H1 (cell line): ENCODE data around the gene CFAP58. TPM values are rescaled to one million over a fixed set of nuclear protein-coding genes. Genes with fewer than 3 reads are reported as not detected.

Source experiments
- CTCF ChIA-PET: fragments of 300-600 bp; sonication (Branson Sonifier 250); formaldehyde crosslinking; loops from one replicate; lab custom pipeline; 2021; ENCODE audit not compliant: partially characterized antibody; lab: Charles Lee
- POLR2A ChIA-PET: fragments of 300-600 bp; sonication (Branson Sonifier 250); formaldehyde crosslinking; loops from one replicate; lab custom pipeline; 2021; ENCODE audit warnings: inconsistent platforms; ENCODE audit not compliant: partially characterized antibody; lab: Charles Lee
- DNase-seq, 2 experiments: peaks; one replicate each; pipeline versions ENCODE4 v3.0.0 to v3.0.0-alpha.2; 2010 to 2022; ENCODE audit warnings: low spot score in 2 of 2, low read depth in 1 of 2, mixed read lengths in 1 of 2
- FAIRE-seq: peaks from 2 replicates; lab custom pipeline; 2011; peaks lifted over from hg19 to GRCh38; lab: Jason Lieb, UNC
- H2AFZ ChIP-seq: 2 replicates; pipeline ENCODE4 v1.8.1; 2012; ENCODE audit warnings: low read length, inconsistent platforms
- H2AK5ac ChIP-seq: 2 replicates; pipeline ENCODE4 v1.6.1; 2013; ENCODE audit warnings: low read depth, low read length
- H2BK120ac ChIP-seq: replicated peaks from 2 replicates; pipeline ENCODE3; 2013; ENCODE audit warnings: low read depth, low read length, inconsistent platforms
- H2BK12ac ChIP-seq: 2 replicates; pipeline ENCODE4 v1.6.1; 2013; ENCODE audit warnings: low read depth, low read length
- H2BK15ac ChIP-seq: 2 replicates; pipeline ENCODE4 v1.6.1; 2013; ENCODE audit warnings: low read length
- H2BK20ac ChIP-seq: 2 replicates; pipeline ENCODE4 v1.6.1; 2013; ENCODE audit warnings: low read length
- H2BK5ac ChIP-seq: 2 replicates; pipeline ENCODE4 v1.6.1; 2013; ENCODE audit warnings: low read depth, low read length
- H3K14ac ChIP-seq: 2 replicates; pipeline ENCODE4 v1.6.1; 2013; ENCODE audit warnings: inconsistent platforms; ENCODE audit not compliant: insufficient read length
- H3K18ac ChIP-seq: 2 replicates; pipeline ENCODE4 v1.6.1; 2013; ENCODE audit warnings: low read length; ENCODE audit errors: extremely low read depth
- H3K23ac ChIP-seq: 2 replicates; pipeline ENCODE4 v1.6.1; 2013; ENCODE audit warnings: inconsistent platforms; ENCODE audit not compliant: insufficient read length
- H3K23me2 ChIP-seq: 2 replicates; pipeline ENCODE4 v1.6.1; 2013; ENCODE audit warnings: low read depth, low read length
- H3K27ac ChIP-seq: 2 replicates; pipeline ENCODE4 v1.6.1; 2011; ENCODE audit warnings: low read depth, low read length, inconsistent platforms
- H3K27me3 ChIP-seq, 4 experiments: replicated peaks in 1 of 4; 1 replicate in 1 of 4; 2 replicates in 3 of 4; pipeline versions ENCODE4 v1.6.1 to v1.8.1; 2011 to 2013; ENCODE audit warnings: low read length in 3 of 4, mild to moderate bottlenecking in 3 of 4, inconsistent platforms in 2 of 4, mixed read lengths in 2 of 4, moderate library complexity in 1 of 4; ENCODE audit not compliant: control insufficient read depth in 3 of 4, insufficient read depth in 3 of 4; ENCODE audit errors: extremely low read depth in 1 of 4
- H3K36me3 ChIP-seq, 4 experiments: 2 replicates each; pipeline versions ENCODE4 v1.6.1 to v1.8.1; 2011 to 2013; ENCODE audit warnings: mild to moderate bottlenecking in 4 of 4, low read length in 3 of 4, moderate library complexity in 2 of 4, control low read depth in 1 of 4, inconsistent platforms in 1 of 4; ENCODE audit not compliant: insufficient read depth in 4 of 4, control insufficient read depth in 2 of 4
- H3K4ac ChIP-seq: replicated peaks from 2 replicates; pipeline ENCODE3; 2013; ENCODE audit warnings: low read length, low read depth, mixed read lengths, inconsistent platforms; ENCODE audit not compliant: insufficient read length
- H3K4me1 ChIP-seq, 4 experiments: replicated peaks in 1 of 4; 1 replicate in 1 of 4; 2 replicates in 3 of 4; pipeline versions ENCODE4 v1.6.1 to v1.8.1; 2011 to 2013; ENCODE audit warnings: low read length in 3 of 4, inconsistent platforms in 2 of 4, mixed read lengths in 1 of 4; ENCODE audit not compliant: insufficient read depth in 4 of 4, control insufficient read depth in 3 of 4
- H3K4me2 ChIP-seq, 2 experiments: 2 replicates each; pipeline versions ENCODE4 v1.6.1 to v1.8.1; 2011 to 2013; ENCODE audit warnings: low read depth in 2 of 2, low read length in 2 of 2, control low read depth in 1 of 2, inconsistent platforms in 1 of 2, mild to moderate bottlenecking in 1 of 2; ENCODE audit not compliant: insufficient read depth in 1 of 2
- H3K4me3 ChIP-seq, 4 experiments: fragments of 200-600, 300-600 bp in 1 of 4; sonication (generic), shearing (Covaris generic), sonication (Bioruptor Twin) in 1 of 4; 2 replicates each; pipeline versions ENCODE4 v1.5.1 to v1.8.1; 2011 to 2016; ENCODE audit warnings: low read length in 4 of 4, low read depth in 3 of 4, control low read depth in 2 of 4, inconsistent platforms in 2 of 4, mild to moderate bottlenecking in 2 of 4, mixed read lengths in 1 of 4, moderate library complexity in 1 of 4; ENCODE audit not compliant: insufficient read depth in 2 of 4; ENCODE audit errors: extremely low read depth in 1 of 4
- H3K56ac ChIP-seq: replicated peaks from 2 replicates; pipeline ENCODE3; 2013; ENCODE audit warnings: low read depth, mild to moderate bottlenecking, mixed read lengths, low read length, inconsistent platforms; ENCODE audit not compliant: insufficient read length
- H3K79me1 ChIP-seq: 2 replicates; pipeline ENCODE4 v1.6.1; 2013; ENCODE audit warnings: low read depth, low read length, control low read depth
- H3K79me2 ChIP-seq, 2 experiments: 2 replicates each; pipeline versions ENCODE4 v1.6.1 to v1.8.1; 2012 to 2013; ENCODE audit warnings: low read length in 2 of 2, mild to moderate bottlenecking in 2 of 2, inconsistent platforms in 1 of 2; ENCODE audit not compliant: insufficient read depth in 2 of 2, control insufficient read depth in 1 of 2
- H3K9ac ChIP-seq, 4 experiments: replicated peaks in 1 of 4; 1 replicate in 1 of 4; 2 replicates in 3 of 4; pipeline versions ENCODE4 v1.6.1 to v1.8.1; 2011 to 2013; ENCODE audit warnings: low read depth in 3 of 4, low read length in 3 of 4, control low read depth in 2 of 4, mild to moderate bottlenecking in 2 of 4, moderate library complexity in 2 of 4, inconsistent platforms in 1 of 4; ENCODE audit errors: extremely low read depth in 1 of 4
- H3K9me3 ChIP-seq, 2 experiments: 2 replicates each; pipeline versions ENCODE4 v1.6.1 to v1.8.1; 2012 to 2013; ENCODE audit warnings: mild to moderate bottlenecking in 2 of 2, moderate library complexity in 2 of 2, control low read depth in 1 of 2, inconsistent platforms in 1 of 2, low read depth in 1 of 2, low read length in 1 of 2, mixed read lengths in 1 of 2; ENCODE audit not compliant: insufficient read depth in 2 of 2
- H4K20me1 ChIP-seq, 2 experiments: replicated peaks in 1 of 2; 2 replicates each; pipeline versions ENCODE3 to v1.8.1; 2011 to 2013; ENCODE audit warnings: inconsistent platforms in 2 of 2, low read length in 2 of 2, mild to moderate bottlenecking in 1 of 2; ENCODE audit not compliant: insufficient read depth in 2 of 2, control insufficient read depth in 1 of 2
- H4K5ac ChIP-seq: 2 replicates; pipeline ENCODE4 v1.6.1; 2013; ENCODE audit warnings: low read length, low read depth, mixed read lengths, inconsistent platforms; ENCODE audit not compliant: insufficient read length
- H4K8ac ChIP-seq: 2 replicates; pipeline ENCODE4 v1.8.0; 2013; ENCODE audit warnings: mild to moderate bottlenecking, moderate library complexity, low read length, inconsistent platforms; ENCODE audit not compliant: insufficient read depth; ENCODE audit errors: extremely low read depth
- H4K91ac ChIP-seq: replicated peaks from 2 replicates; pipeline ENCODE3; 2013; ENCODE audit warnings: low read length, mixed read lengths, inconsistent platforms; ENCODE audit not compliant: insufficient read length
- ATF3 ChIP-seq: IDR thresholded peaks from 2 replicates; pipeline ENCODE4 v1.6.1; 2011; ENCODE audit warnings: low read depth, mild to moderate bottlenecking, low read length; ENCODE audit not compliant: insufficient read depth
- BACH1 ChIP-seq: IDR thresholded peaks from 2 replicates; pipeline ENCODE4 v1.6.1; 2012; ENCODE audit warnings: low read length, improper control_type of control experiment
- CTBP2 ChIP-seq: IDR thresholded peaks from 2 replicates; pipeline ENCODE4 v1.7.0; 2011; ENCODE audit warnings: borderline replicate concordance, mild to moderate bottlenecking, moderate library complexity, mixed read lengths, low read length; ENCODE audit not compliant: insufficient read depth, insufficient read length
- FOSL1 ChIP-seq: IDR thresholded peaks from 2 replicates; pipeline ENCODE4 v1.6.1; 2011; ENCODE audit warnings: mild to moderate bottlenecking, low read depth, low read length, moderate library complexity; ENCODE audit not compliant: insufficient read depth
- NANOG ChIP-seq: IDR thresholded peaks from 2 replicates; pipeline ENCODE4 v1.6.1; 2011; ENCODE audit warnings: low read length, low read depth, mild to moderate bottlenecking, inconsistent platforms; ENCODE audit not compliant: insufficient read depth, poor library complexity, severe bottlenecking
- RAD21 ChIP-seq, 2 experiments: IDR thresholded peaks in 1 of 2; conservative IDR thresholded peaks in 1 of 2; 2 replicates each; pipeline ENCODE4 v1.6.1; 2011; ENCODE audit warnings: low read depth in 2 of 2, low read length in 2 of 2, improper control_type of control experiment in 1 of 2, inconsistent platforms in 1 of 2, mild to moderate bottlenecking in 1 of 2, moderate library complexity in 1 of 2
- RBBP5 ChIP-seq: IDR thresholded peaks from 2 replicates; pipeline ENCODE4 v1.7.1; 2012; ENCODE audit warnings: low read depth, mild to moderate bottlenecking, inconsistent platforms, low read length, moderate library complexity, borderline replicate concordance
- RNF2 ChIP-seq: fragments of 200-900, 300-1000 bp; sonication (generic); IDR thresholded peaks from 2 replicates; pipeline ENCODE4 v1.7.1; 2016; ENCODE audit warnings: borderline replicate concordance, low read depth, mild to moderate bottlenecking, antibody characterized with exemption, low read length; ENCODE audit not compliant: poor library complexity, severe bottlenecking; ENCODE audit errors: missing control alignments
- SIN3A ChIP-seq, 2 experiments: IDR thresholded peaks in 1 of 2; conservative IDR thresholded peaks in 1 of 2; 2 replicates each; pipeline ENCODE4 v1.6.1; 2011 to 2012; ENCODE audit warnings: low read length in 2 of 2, improper control_type of control experiment in 1 of 2, low read depth in 1 of 2, mild to moderate bottlenecking in 1 of 2
- SP2 ChIP-seq: IDR thresholded peaks from 2 replicates; pipeline ENCODE4 v1.6.1; 2012; ENCODE audit warnings: mild to moderate bottlenecking, low read length, inconsistent platforms
- WGBS, 2 experiments: shearing (Covaris generic) in 1 of 2; methylation state at CpG; one replicate each; pipeline versions ENCODE4 v1.1.6 to v1.1.7; 2013 to 2015; ENCODE audit warnings: low lambda C conversion rate in 2 of 2, mixed read lengths in 2 of 2, inconsistent platforms in 1 of 2, low coverage in 1 of 2, missing lambda C conversion rate in 1 of 2; ENCODE audit not compliant: insufficient replicate concordance in 2 of 2, insufficient coverage in 1 of 2, insufficient read length in 1 of 2; ENCODE audit errors: extremely low coverage in 1 of 2, missing lambda C conversion rate in 1 of 2; 5-methylcytosine and 5-hydroxymethylcytosine counted together
- polyA plus RNA-seq, 7 experiments: library from polyadenylated mRNA; depleted of rRNA in 3 of 7; stranded (reverse) in 5 of 7; unstranded in 2 of 7; fragments of >200 nt in 5 of 7; fragments of 200-250 nt in 2 of 7; gene quantifications; 1 replicate in 5 of 7; 2 replicates in 1 of 7; 4 replicates in 1 of 7; pipeline versions ENCODE4 v1.2.1 to v1.2.3, GENCODE V29; 2011 to 2013; ENCODE audit warnings: missing spikeins in 2 of 7, mixed read lengths in 2 of 7
- total RNA-seq: library from RNA; stranded (reverse); fragmentation: NEBNext Ultra II Directional; extraction: Animal tissue kit (Norgen Biotek cat#: 25700); gene quantifications from 2 replicates; pipeline ENCODE4 v1.2.1, GENCODE V29; 2021

CFAP58 gene
- total and polyA plus RNA-seq, 2 of the 8 experiments (the other 6 are each of a cell fraction or from before 2014, with no cell fraction given): 0.32 to 0.71 TPM

GRCh38 chr10:104472957-104473745 lies 119.5 kb downstream of the CFAP58 start:
- Histone ChIP-seq H2BK120ac (no peak overlapping the region), H2BK12ac (no peak overlapping the region)
- whole genome bisulfite sequencing, 2 experiments: 85% methylated on average over 2 of the region's 2 CpGs; no CpG with 5 or more reads in 1 of the 2 experiments
- TF ChIP-seq NANOG (no peak), SIN3A (conservative IDR thresholded peaks at IDR 0.05 in 1 of 2, IDR thresholded peaks at IDR 0.05 in 1 of 2; ENCODE audit: low read depth in 1 of 2, low read length in 2 of 2) (no peak), FOSL1 (no peak), RNF2 (no peak), SP2 (no peak), CTBP2 (no peak), ATF3 (no peak), RBBP5 (no peak), RAD21 (IDR thresholded peaks at IDR 0.05 in 1 of 2, conservative IDR thresholded peaks at IDR 0.05 in 1 of 2; ENCODE audit: low read depth in 2 of 2, low read length in 2 of 2) (no peak), BACH1 (no peak)

More at GRCh38 chr10:104472957-104473745, 119.5 kb downstream of the CFAP58 start:
- H3K18ac ChIP-seq: no peak overlapping the region
- H3K56ac ChIP-seq: no peak overlapping the region
- H3K4me1 ChIP-seq: no peaks in the 10 kb centered on the region
- H3K4ac ChIP-seq: no peak overlapping the region
- no peak overlapping the region for H3K14ac ChIP-seq
- H3K27ac ChIP-seq: no peak overlapping the region
- H2AFZ ChIP-seq: no peak overlapping the region
- no peak overlapping the region for H4K91ac ChIP-seq
- no peak overlapping the region for H3K4me2 ChIP-seq
- ChIA-PET POLR2A (no interaction called here), CTCF (interaction anchor here (0.6 to 4.3 kb wide), 6 partner anchors 9 to 122 kb away, joined by 3 to 21 read pairs (median 4); no protein-coding TSS in a partner anchor)
- FAIRE-seq: no peak
- H4K5ac ChIP-seq: no peak overlapping the region
- H4K8ac ChIP-seq: no peak overlapping the region
- H3K27me3 ChIP-seq: no peaks in the 10 kb centered on the region
- no peak overlapping the region for H3K9ac ChIP-seq
- H3K23ac ChIP-seq: no peak overlapping the region
- H2BK15ac ChIP-seq: no peak overlapping the region
- H3K4me3 ChIP-seq: no peak overlapping the region
- H3K9me3 ChIP-seq: no peaks in the 10 kb centered on the region
- H4K20me1 ChIP-seq: no peaks in the 10 kb centered on the region
- H2BK20ac ChIP-seq: no peak overlapping the region
- no peaks in the 10 kb centered on the region for H3K36me3 ChIP-seq
- H3K23me2 ChIP-seq: no peaks in the 10 kb centered on the region
- DNase-seq: no peak
- H2BK5ac ChIP-seq: no peak overlapping the region
- H3K79me2 ChIP-seq: no peaks in the 10 kb centered on the region
- no peak overlapping the region for H2AK5ac ChIP-seq
- H3K79me1 ChIP-seq: no peaks in the 10 kb centered on the region
